Aorta (tissue), 5 donors: ENCODE measurements around the gene SERTAD2. TPM values are rescaled to one million over a fixed set of nuclear protein-coding genes. Genes with fewer than 3 reads are reported as not detected.

Source experiments
- ATAC-seq: fragments of 200-7000 bp; cut with Tn5 transposase; one replicate; pipeline ENCODE4 v1.9.1; 2022; ENCODE audit warnings: moderate library complexity; ENCODE audit not compliant: low FRiP score
- DNase-seq, 2 donors: peaks; one replicate each; pipeline ENCODE4 v3.0.0-alpha.2; 2020
- H3K27ac ChIP-seq, 2 donors: one replicate each; pipeline ENCODE4 v1.5.1; 2013; ENCODE audit warnings: low read length in 2 of 2, mild to moderate bottlenecking in 2 of 2, moderate library complexity in 2 of 2, control low read depth in 1 of 2, inconsistent platforms in 1 of 2, low read depth in 1 of 2
- H3K27me3 ChIP-seq, 2 donors: one replicate each; pipeline ENCODE4 v1.6.1; 2013; ENCODE audit warnings: control low read depth in 1 of 2, low read length in 1 of 2, mild to moderate bottlenecking in 1 of 2, moderate library complexity in 1 of 2; ENCODE audit not compliant: insufficient read depth in 2 of 2, control insufficient read depth in 1 of 2
- H3K36me3 ChIP-seq, 2 donors: one replicate each; pipeline ENCODE4 v1.6.1; 2013; ENCODE audit warnings: control low read depth in 1 of 2, low read length in 1 of 2, mild to moderate bottlenecking in 1 of 2; ENCODE audit not compliant: insufficient read depth in 2 of 2, control insufficient read depth in 1 of 2
- H3K4me1 ChIP-seq, 2 donors: one replicate each; pipeline ENCODE4 v1.6.1; 2013; ENCODE audit warnings: low read length in 2 of 2, control low read depth in 1 of 2, mild to moderate bottlenecking in 1 of 2, moderate library complexity in 1 of 2; ENCODE audit not compliant: insufficient read depth in 2 of 2, control insufficient read depth in 1 of 2
- H3K4me3 ChIP-seq, 2 donors: one replicate each; pipeline ENCODE4 v1.5.1; 2013; ENCODE audit warnings: low read length in 2 of 2, control low read depth in 1 of 2, mild to moderate bottlenecking in 1 of 2
- H3K9me3 ChIP-seq: one replicate; pipeline ENCODE4 v1.6.1; 2013; ENCODE audit warnings: mild to moderate bottlenecking, low read length; ENCODE audit not compliant: control insufficient read depth
- WGBS, 2 donors: extraction: QIAGEN DNeasy Blood & Tissue Kit; methylation state at CpG; one replicate each; pipeline ENCODE4 v1.1.7; 2013; 5-methylcytosine and 5-hydroxymethylcytosine counted together
- intact Hi-C, 2 donors: fragments of 100-400 bp; cut with DNase I; formaldehyde crosslinking; loops; one replicate each; pipeline versions ENCODE4 v1.14.2 to v1.15.0; 2022
- polyA plus RNA-seq, 2 donors: library from polyadenylated mRNA; stranded (reverse); fragments of 200-250 nt; gene quantifications; one replicate each; pipeline ENCODE4 v1.2.3, GENCODE V29; 2013
- total RNA-seq, 2 donors: library from RNA; stranded (reverse); fragmentation: NEBNext Ultra II Directional; extraction: Animal tissue kit (Norgen Biotek cat#: 25700); gene quantifications; one replicate each; pipeline ENCODE4 v1.2.1, GENCODE V29; 2021
- donor health status: healthy with polysubstance abuse.
- donor health status: Bipolar disorder and iron deficiency.
- donor health status: DM: no; HTN: no; CAD: no.
- donor health status: DM: no; HTN: no; CAD: no.
- donor health status: DM: yes; HTN: yes; CAD: no.

SERTAD2 gene
- total and polyA plus RNA-seq, 4 donors: 4.6 to 27.4 (median 20.6) TPM

DNA sequence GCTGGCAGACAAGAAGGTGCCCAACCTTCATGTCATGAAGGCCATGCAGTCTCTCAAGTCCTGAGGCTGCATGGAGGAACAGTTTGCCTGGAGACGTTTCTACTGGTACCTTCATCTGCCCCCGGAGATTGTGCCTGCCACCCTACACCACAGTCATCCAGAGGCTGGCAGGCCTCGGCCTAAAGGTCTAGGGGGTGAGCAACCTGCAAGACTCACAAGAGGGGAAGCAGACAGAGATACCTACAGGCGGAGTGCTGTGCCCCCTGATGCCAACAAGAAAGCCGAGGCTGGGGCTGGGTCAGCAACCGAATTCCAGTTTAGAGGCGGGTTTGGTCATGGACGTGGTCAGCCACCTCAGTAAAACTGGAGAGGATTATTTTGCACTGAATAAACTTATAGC is 12.0 kb upstream of the SERTAD2 start:
- ATAC-seq (no peak), DNase-seq (no peak)
- intact Hi-C loops: no loop called here
- Histone ChIP-seq H3K27me3 (no peaks in the 10 kb centered on the region), H3K27ac (no peak overlapping the region), H3K9me3 (no peaks in the 10 kb centered on the region), H3K4me3 (no peak overlapping the region), H3K4me1 (peaks cover 0 to 4% of the 10 kb centered on the region in 2 donors), H3K36me3 (no peaks in the 10 kb centered on the region)
- WGBS, 2 donors: 94 to 96% methylated on average over 8 of the region's 8 CpGs

- Histone ChIP-seq H3K9me3 (no peaks in the 10 kb centered on the region), H3K36me3 (no peaks in the 10 kb centered on the region), H3K27ac (no peak overlapping the region), H3K27me3 (no peaks in the 10 kb centered on the region), H3K4me1 (peaks cover 0 to 4% of the 10 kb centered on the region in 2 donors), H3K4me3 (no peak overlapping the region)
- WGBS, 2 donors: 100% methylated on average over 1 of the region's 1 CpG
- DNase-seq (no peak), ATAC-seq (no peak)
- intact Hi-C loops: loop anchor here in 1 of 2 donors (5.0 kb wide), 1 partner anchor 34 kb away; no protein-coding TSS in a partner anchor
These were observed 9.7 kb upstream of the SERTAD2 start for GRCh38 chr2:64663402-64663801.

DNA sequence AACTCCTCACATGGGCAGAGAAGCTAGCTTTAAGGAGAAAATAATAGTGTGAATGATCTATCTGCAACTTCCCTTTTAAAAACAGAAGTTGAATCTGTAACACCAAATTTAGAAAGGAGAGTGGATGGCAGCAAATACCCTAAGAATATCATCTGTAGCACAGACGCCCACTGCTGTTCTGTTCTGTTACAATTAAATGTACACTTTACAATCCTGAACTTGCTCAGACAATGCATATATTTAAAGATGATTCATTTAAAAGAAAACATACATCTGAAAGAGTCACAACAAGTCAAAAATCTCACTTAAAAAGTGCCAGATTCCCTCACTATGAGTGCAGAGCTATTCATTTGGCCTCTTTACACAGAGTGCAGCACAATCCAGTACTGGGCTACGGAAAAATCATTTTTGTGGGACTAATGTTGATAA is 8.0 kb upstream of the SERTAD2 start:
- H3K27me3 ChIP-seq: no peaks in the 10 kb centered on the region
- WGBS, 2 donors: 67 to 68% methylated on average over 2 of the region's 2 CpGs
- no peak for ATAC-seq

DNA sequence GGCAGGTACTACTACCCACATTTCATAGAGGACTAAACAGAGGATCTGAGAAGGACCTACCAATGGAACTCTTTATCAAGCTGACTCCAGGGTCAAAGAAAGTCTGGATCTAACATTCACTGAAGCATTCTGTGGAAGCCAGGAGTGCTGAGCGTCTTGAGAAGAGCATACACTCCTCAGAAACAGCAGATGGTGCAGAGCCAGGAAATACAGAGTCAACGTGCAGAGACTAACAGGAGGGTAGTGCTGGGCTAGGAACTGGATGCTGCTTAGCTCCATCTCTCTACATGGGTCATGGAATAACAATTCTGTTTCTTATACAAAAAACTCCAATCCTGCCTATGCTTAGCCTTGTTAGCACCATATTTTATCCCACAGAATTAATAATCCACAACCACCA is 5.5 kb upstream of the SERTAD2 start:
- intact Hi-C loops: loop anchor here in 1 of 2 donors (10.0 kb wide), 1 partner anchor 134 kb away; the partner anchor contains the start of gene AFTPH
- Histone ChIP-seq H3K36me3 (no peaks in the 10 kb centered on the region), H3K9me3 (no peaks in the 10 kb centered on the region), H3K27ac (no peak overlapping the region), H3K4me3 (no peak overlapping the region), H3K27me3 (no peaks in the 10 kb centered on the region), H3K4me1 (no peaks in the 10 kb centered on the region)
- ATAC-seq (no peak), DNase-seq (no peak)
- 87 to 91% methylated on average over 2 of the region's 2 CpGs for WGBS, 2 donors

More for the DNA sequence above, 8.0 kb upstream of the SERTAD2 start:
- intact Hi-C loops: loop anchor here in 1 of 2 donors (5.0 kb wide), 1 partner anchor 36 kb away; no protein-coding TSS in a partner anchor
- Histone ChIP-seq H3K27ac (no peak overlapping the region), H3K9me3 (no peaks in the 10 kb centered on the region), H3K36me3 (no peaks in the 10 kb centered on the region), H3K4me3 (no peak overlapping the region), H3K4me1 (no peaks in the 10 kb centered on the region)
- DNase-seq: no peak

DNA sequence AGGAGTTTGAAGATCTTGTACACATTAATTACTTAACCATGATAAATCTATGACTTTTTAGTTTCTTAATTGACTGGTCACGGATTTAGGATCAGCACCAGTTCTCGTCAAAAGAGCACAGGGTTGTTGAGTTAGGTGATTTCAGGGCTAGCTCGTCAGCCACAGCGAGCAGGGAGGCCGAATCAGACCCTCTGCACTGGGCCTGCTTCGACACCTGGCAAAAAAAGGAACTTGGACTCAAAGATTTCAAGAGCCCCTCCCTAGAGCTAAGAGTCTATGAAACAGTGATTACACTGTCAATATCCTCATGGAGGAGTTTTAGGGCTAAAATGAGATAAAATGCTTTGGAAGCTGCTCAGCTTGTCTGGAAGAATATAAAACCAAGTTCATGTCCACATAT is 4.6 kb upstream of the SERTAD2 start:
- no peaks in the 10 kb centered on the region for H3K27me3 ChIP-seq
- no peaks in the 10 kb centered on the region for H3K36me3 ChIP-seq
- no peak for ATAC-seq
- no peak for DNase-seq
- no peak overlapping the region for H3K4me3 ChIP-seq
- no peaks in the 10 kb centered on the region for H3K4me1 ChIP-seq
- no peaks in the 10 kb centered on the region for H3K9me3 ChIP-seq
- intact Hi-C loops: loop anchor here in 1 of 2 donors (10.0 kb wide), 1 partner anchor 133 kb away; the partner anchor contains the start of gene AFTPH
- 96 to 98% methylated on average over 6 of the region's 6 CpGs for WGBS, 2 donors
- H3K27ac ChIP-seq: no peak overlapping the region

- 93 to 97% methylated on average over 2 of the region's 2 CpGs for WGBS, 2 donors
- Histone ChIP-seq H3K27me3 (no peaks in the 10 kb centered on the region), H3K4me1 (no peaks in the 10 kb centered on the region), H3K4me3 (no peak overlapping the region), H3K9me3 (no peaks in the 10 kb centered on the region), H3K27ac (no peak overlapping the region), H3K36me3 (no peaks in the 10 kb centered on the region)
- DNase-seq (no peak), ATAC-seq (no peak)
- intact Hi-C loops: loop anchor here in 1 of 2 donors (10.0 kb wide), 1 partner anchor 133 kb away; the partner anchor contains the start of gene AFTPH
These were observed 3.7 kb upstream of the SERTAD2 start for GRCh38 chr2:64657411-64657810.

DNA sequence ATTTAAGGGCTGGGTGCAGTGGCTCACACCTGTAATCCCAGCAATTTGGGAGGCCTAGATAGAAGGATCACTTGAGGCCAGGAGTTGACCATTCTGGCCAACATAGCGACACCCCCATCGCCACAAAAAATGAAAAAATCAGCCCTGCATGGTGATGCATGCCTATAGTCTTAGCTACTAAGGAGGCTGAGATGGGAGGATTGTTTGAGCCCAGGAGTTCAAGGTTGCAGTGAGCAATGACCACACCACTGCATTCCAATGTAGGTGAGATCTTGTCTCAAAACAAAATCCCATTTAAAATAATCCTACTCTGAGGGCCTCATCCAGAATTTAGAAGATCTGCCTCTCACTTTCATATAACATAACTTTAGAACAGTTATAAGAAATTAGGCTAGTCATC is 2.7 kb upstream of the SERTAD2 start:
- DNase-seq (no peak), ATAC-seq (no peak)
- Histone ChIP-seq H3K4me1 (no peaks in the 10 kb centered on the region), H3K9me3 (no peaks in the 10 kb centered on the region), H3K36me3 (no peaks in the 10 kb centered on the region), H3K27ac (no peak overlapping the region), H3K27me3 (no peaks in the 10 kb centered on the region), H3K4me3 (no peak overlapping the region)
- 97 to 98% methylated on average over 2 of the region's 2 CpGs for WGBS, 2 donors
- intact Hi-C loops: loop anchor here in 1 of 2 donors (10.0 kb wide), 1 partner anchor 132 kb away; the partner anchor contains the start of gene AFTPH

DNA sequence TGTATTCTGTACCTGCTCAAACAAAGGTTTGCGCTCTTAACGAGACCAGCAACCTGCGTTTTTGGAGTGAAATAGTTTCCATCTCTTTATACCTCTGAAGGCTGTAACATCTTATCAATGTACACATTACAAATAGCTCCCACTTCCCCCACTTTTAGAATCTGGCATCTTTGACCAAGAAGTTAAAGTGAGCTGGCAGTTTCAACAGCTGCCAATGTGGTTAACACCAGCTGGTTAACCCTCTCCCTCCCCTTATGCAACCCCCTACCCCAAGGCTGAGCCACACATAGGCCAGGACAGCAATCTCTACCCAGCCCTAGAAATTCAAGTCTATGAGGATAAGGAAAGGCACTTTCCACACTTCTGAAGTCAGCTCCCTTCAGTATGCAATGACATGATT is 2.2 kb upstream of the SERTAD2 start:
- ATAC-seq (no peak), DNase-seq (no peak)
- intact Hi-C loops: loop anchor here in 1 of 2 donors (10.0 kb wide), 1 partner anchor 131 kb away; the partner anchor contains the start of gene AFTPH
- 87 to 91% methylated on average over 3 of the region's 3 CpGs for WGBS, 2 donors
- Histone ChIP-seq H3K36me3 (no peaks in the 10 kb centered on the region), H3K9me3 (no peaks in the 10 kb centered on the region), H3K4me1 (no peaks in the 10 kb centered on the region), H3K27ac (no peak overlapping the region), H3K27me3 (no peaks in the 10 kb centered on the region), H3K4me3 (no peak overlapping the region)

DNA sequence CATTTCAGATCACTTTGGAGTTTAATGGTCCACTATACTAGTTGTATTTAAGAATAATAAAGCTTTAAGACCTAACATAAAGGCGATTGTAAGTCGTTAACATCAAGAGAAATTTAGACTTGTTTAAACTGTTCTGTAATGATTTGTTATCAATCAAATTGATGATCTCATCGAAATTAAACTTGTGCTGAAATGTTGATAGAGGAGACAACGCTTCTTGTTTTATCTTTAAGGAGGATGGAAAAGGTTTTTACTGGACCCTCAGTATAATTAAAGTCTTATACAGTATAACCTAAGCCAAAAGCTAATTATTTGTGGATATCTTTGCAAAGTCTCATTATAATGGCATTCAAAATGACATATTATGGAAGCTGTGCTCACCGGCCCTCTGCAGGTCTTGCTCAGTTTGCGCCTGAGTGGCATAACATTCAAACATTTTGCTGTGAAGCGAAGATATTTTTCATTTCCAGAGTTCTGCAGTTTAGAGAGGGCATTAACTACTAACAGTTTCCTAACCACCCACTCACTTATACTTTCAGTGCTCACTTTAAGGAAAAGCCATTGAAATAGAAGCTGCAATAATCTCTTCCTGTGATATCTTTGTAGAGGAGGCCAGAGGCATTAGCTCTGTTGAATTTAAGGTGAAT is 1.4 kb upstream of the SERTAD2 start:
- Histone ChIP-seq H3K4me3 (peak overlapping the region; percentile 79 to 86), H3K27me3 (no peaks in the 10 kb centered on the region), H3K36me3 (no peaks in the 10 kb centered on the region), H3K4me1 (no peaks in the 10 kb centered on the region), H3K9me3 (no peaks in the 10 kb centered on the region), H3K27ac (no peak overlapping the region)
- ATAC-seq (no peak), DNase-seq (no peak)
- 58 to 59% methylated on average over 7 of the region's 7 CpGs for WGBS, 2 donors
- intact Hi-C loops: loop anchor here in 1 of 2 donors (10.0 kb wide), 1 partner anchor 130 kb away; the partner anchor contains the start of gene AFTPH
